ENCODE data around the gene NUP153. TPM values are rescaled to one million over a fixed set of nuclear protein-coding genes. Genes with fewer than 3 reads are reported as not detected.

Gene NUP153
- total RNA-seq, 1 experiment from 2014 or later, result 104 TPM

DNA sequence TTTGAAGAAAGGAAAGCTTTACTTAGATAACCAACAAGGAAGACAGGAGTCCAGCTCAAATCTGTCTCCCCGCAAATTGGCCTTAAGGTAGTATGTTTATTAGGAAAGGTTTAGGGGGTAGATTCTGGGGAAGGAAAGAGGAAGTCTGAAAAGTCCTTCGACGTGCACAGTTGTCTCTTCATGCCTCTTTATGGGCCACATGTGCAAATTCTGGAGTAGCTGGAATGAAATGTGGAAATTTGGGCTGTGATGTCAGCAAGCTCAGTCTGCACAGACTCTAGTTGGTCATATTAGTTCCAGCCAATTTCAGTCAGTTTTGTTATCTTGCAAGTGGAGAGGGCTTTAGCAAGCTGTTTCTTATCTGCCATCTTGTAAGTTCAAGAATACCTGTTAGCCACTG is 50.1 kb downstream of the NUP153 start:
- Histone ChIP-seq H3K4me1 (ENCODE audit: insufficient read depth, low read length, poor library complexity, severe bottlenecking) (peaks cover 6% of the 10 kb centered on the region), H3K4me3 (ENCODE audit: low read depth, low read length, poor library complexity, severe bottlenecking) (no peak overlapping the region), H3K27ac (ENCODE audit: low read depth, low read length, poor library complexity, severe bottlenecking) (peak overlapping the region; percentile 20), H3K9me3 (ENCODE audit: low read depth, low read length, poor library complexity, severe bottlenecking) (no peaks in the 10 kb centered on the region), H3K27me3 (replicated peaks; ENCODE audit: insufficient read depth, low read depth, low read length, poor library complexity) (no peaks in the 10 kb centered on the region), H3K36me3 (ENCODE audit: insufficient read depth, low read length, poor library complexity, severe bottlenecking) (peaks cover 57% of the 10 kb centered on the region)
- intact Hi-C loops (cut with micrococcal nuclease; ENCODE audit: unreplicated experiment), result no loop called here
- POLR2A ChIA-PET (ENCODE audit: low non-redundant PET), result no interaction called here
- TSS peak; percentile 7 for BruUV-seq (replicated peaks)
- DNase-seq (ENCODE audit: low spot score), result no peak
- TF ChIP-seq EZH2 (IDR thresholded peaks at IDR 0.05; ENCODE audit: borderline replicate concordance, low read depth, low read length, poor library complexity, severe bottlenecking), result no peak
- TF ChIP-seq, protein P1, sequence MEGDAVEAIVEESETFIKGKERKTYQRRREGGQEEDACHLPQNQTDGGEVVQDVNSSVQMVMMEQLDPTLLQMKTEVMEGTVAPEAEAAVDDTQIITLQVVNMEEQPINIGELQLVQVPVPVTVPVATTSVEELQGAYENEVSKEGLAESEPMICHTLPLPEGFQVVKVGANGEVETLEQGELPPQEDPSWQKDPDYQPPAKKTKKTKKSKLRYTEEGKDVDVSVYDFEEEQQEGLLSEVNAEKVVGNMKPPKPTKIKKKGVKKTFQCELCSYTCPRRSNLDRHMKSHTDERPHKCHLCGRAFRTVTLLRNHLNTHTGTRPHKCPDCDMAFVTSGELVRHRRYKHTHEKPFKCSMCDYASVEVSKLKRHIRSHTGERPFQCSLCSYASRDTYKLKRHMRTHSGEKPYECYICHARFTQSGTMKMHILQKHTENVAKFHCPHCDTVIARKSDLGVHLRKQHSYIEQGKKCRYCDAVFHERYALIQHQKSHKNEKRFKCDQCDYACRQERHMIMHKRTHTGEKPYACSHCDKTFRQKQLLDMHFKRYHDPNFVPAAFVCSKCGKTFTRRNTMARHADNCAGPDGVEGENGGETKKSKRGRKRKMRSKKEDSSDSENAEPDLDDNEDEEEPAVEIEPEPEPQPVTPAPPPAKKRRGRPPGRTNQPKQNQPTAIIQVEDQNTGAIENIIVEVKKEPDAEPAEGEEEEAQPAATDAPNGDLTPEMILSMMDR (conservative IDR thresholded peaks at IDR 0.05; ENCODE audit: low read depth, low read length), result no peak
- CTCF ChIA-PET, result no interaction called here

DNA sequence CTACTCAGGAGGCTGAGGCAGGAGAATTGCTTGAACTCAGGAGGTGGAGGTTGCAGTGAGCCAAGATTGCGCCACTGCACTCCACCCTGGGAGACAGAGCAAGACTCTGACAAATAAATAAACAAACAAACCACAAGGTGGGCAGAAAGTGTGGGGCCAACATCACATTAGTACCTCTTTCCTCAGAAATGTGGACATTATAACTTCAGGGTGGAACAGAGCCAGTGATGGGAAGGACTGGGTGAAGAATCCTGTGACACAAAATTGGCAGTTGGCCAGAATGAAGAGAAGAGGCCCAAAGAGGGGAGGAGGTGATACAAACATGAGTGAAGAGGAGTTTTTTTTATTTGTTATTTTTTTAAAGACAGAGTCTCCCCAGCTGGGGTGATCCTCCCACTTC is 50.6 kb downstream of the NUP153 start:
- intact Hi-C loops (cut with micrococcal nuclease; ENCODE audit: unreplicated experiment), result no loop called here
- Histone ChIP-seq H3K4me3 (ENCODE audit: low read depth, low read length, poor library complexity, severe bottlenecking) (no peak overlapping the region), H3K4me1 (ENCODE audit: insufficient read depth, low read length, poor library complexity, severe bottlenecking) (peaks cover 6% of the 10 kb centered on the region), H3K36me3 (ENCODE audit: insufficient read depth, low read length, poor library complexity, severe bottlenecking) (peaks cover 57% of the 10 kb centered on the region), H3K27me3 (replicated peaks; ENCODE audit: insufficient read depth, low read depth, low read length, poor library complexity) (no peaks in the 10 kb centered on the region), H3K9me3 (ENCODE audit: low read depth, low read length, poor library complexity, severe bottlenecking) (no peaks in the 10 kb centered on the region), H3K27ac (ENCODE audit: low read depth, low read length, poor library complexity, severe bottlenecking) (no peak overlapping the region)
- BruUV-seq (replicated peaks), result no TSS peak
- peak; percentile 37 for DNase-seq (ENCODE audit: low spot score)
- ChIA-PET POLR2A (ENCODE audit: low non-redundant PET) (no interaction called here), CTCF (no interaction called here)
- TF ChIP-seq, protein P1 (conservative IDR thresholded peaks at IDR 0.05; ENCODE audit: low read depth, low read length), result no peak
- no peak for TF ChIP-seq EZH2 (IDR thresholded peaks at IDR 0.05; ENCODE audit: borderline replicate concordance, low read depth, low read length, poor library complexity, severe bottlenecking)

DNA sequence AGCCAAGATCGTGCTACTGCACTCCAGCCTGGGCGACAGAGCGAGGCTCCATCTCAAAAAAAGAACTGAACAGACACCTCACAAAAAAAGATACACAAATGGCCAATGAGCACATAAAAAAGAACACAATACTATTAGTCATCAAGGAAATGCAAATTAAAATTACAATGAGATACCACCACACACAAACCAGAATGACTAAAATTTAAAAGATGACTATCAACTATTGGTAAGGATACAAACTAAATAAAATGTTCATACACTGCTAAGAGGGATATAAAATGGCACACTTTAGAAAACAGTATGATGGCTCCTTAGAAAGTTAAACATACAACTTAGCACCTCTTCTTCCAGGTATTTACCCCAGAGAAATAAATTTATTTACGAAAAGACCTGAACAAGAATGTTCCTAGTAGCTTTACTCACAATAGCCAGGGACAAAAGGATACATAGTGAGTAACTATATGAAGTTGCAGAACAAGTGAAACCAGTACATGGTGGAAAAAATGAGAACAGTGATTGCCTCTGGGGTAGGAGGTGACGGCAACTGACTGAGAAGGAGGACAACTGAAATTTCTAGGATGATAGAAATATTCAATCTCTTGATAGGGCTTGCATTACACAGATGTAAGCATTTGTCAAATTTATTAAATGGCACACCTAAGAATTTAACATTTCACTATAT is 53.4 kb downstream of the NUP153 start:
- H3K27me3 ChIP-seq (replicated peaks; ENCODE audit: insufficient read depth, low read depth, low read length, poor library complexity), result no peaks in the 10 kb centered on the region
- no peak overlapping the region for H3K27ac ChIP-seq (ENCODE audit: low read depth, low read length, poor library complexity, severe bottlenecking)
- ChIA-PET CTCF (no interaction called here), POLR2A (ENCODE audit: low non-redundant PET) (no interaction called here)
- H3K4me1 ChIP-seq (ENCODE audit: insufficient read depth, low read length, poor library complexity, severe bottlenecking), result peaks cover 6% of the 10 kb centered on the region
- TF ChIP-seq EZH2 (IDR thresholded peaks at IDR 0.05; ENCODE audit: borderline replicate concordance, low read depth, low read length, poor library complexity, severe bottlenecking), result no peak
- H3K9me3 ChIP-seq (ENCODE audit: low read depth, low read length, poor library complexity, severe bottlenecking), result no peaks in the 10 kb centered on the region
- no peak overlapping the region for H3K4me3 ChIP-seq (ENCODE audit: low read depth, low read length, poor library complexity, severe bottlenecking)
- intact Hi-C loops (cut with micrococcal nuclease; ENCODE audit: unreplicated experiment), result no loop called here
- no peak for DNase-seq (ENCODE audit: low spot score)
- peaks cover 71% of the 10 kb centered on the region for H3K36me3 ChIP-seq (ENCODE audit: insufficient read depth, low read length, poor library complexity, severe bottlenecking)
- BruUV-seq (replicated peaks), result no TSS peak

Data from A673 (cell line).